Measurements from ENCODE around the gene CRYBG3.

- TF ChIP-seq POLR2A (IDR thresholded peaks at IDR 0.05; ENCODE audit: extremely low read depth, insufficient read length) (no peak), CTCF (IDR thresholded peaks at IDR 0.05; ENCODE audit: low read depth, low read length) (no peak), MAX (IDR thresholded peaks at IDR 0.05; ENCODE audit: low read depth, low read length) (no peak)
These were observed 169.5 kb downstream of the CRYBG3 start for GRCh38 chr3:97991293-97991682.
